Liver (tissue), 9 donors: Measurements from ENCODE around the gene FBXO33. TPM values are rescaled to one million over a fixed set of nuclear protein-coding genes. Genes with fewer than 3 reads are reported as not detected.

ENCODE experiments used
- DNase-seq: peaks from one replicate; pipeline ENCODE4 v3.0.0-alpha.2; 2017; ENCODE audit warnings: low spot score
- H3K27ac ChIP-seq, 2 donors: one replicate each; pipeline ENCODE4 v1.7.0; 2013; ENCODE audit warnings: inconsistent platforms in 2 of 2, low read length in 2 of 2, control low read depth in 1 of 2, low read depth in 1 of 2, mild to moderate bottlenecking in 1 of 2
- H3K27me3 ChIP-seq, 4 donors: one replicate each; pipeline versions ENCODE4 v1.6.1 to v1.7.0; 2013; ENCODE audit warnings: low read length in 3 of 4, inconsistent platforms in 1 of 4, mild to moderate bottlenecking in 1 of 4, moderate library complexity in 1 of 4; ENCODE audit not compliant: control insufficient read depth in 4 of 4, insufficient read depth in 4 of 4
- H3K36me3 ChIP-seq, 4 donors: one replicate each; pipeline versions ENCODE4 v1.6.1 to v1.7.0; 2013; ENCODE audit warnings: low read length in 3 of 4, mild to moderate bottlenecking in 3 of 4, low read depth in 1 of 4, moderate library complexity in 1 of 4; ENCODE audit not compliant: control insufficient read depth in 4 of 4, insufficient read depth in 3 of 4
- H3K4me1 ChIP-seq, 4 donors: one replicate each; pipeline versions ENCODE4 v1.6.1 to v1.7.0; 2013; ENCODE audit warnings: low read length in 3 of 4, mild to moderate bottlenecking in 3 of 4, moderate library complexity in 1 of 4; ENCODE audit not compliant: control insufficient read depth in 4 of 4, insufficient read depth in 4 of 4
- H3K4me3 ChIP-seq, 3 donors: one replicate each; pipeline versions ENCODE4 v1.6.1 to v1.7.0; 2013; ENCODE audit warnings: low read length in 3 of 3, control low read depth in 1 of 3, low read depth in 1 of 3, mild to moderate bottlenecking in 1 of 3
- H3K9ac ChIP-seq, 2 donors: one replicate each; pipeline ENCODE4 v1.7.0; 2013; ENCODE audit warnings: low read length in 2 of 2, mild to moderate bottlenecking in 2 of 2, moderate library complexity in 2 of 2, control low read depth in 1 of 2, low read depth in 1 of 2
- H3K9me3 ChIP-seq, 4 donors: one replicate each; pipeline versions ENCODE4 v1.6.1 to v1.7.0; 2013; ENCODE audit warnings: low read length in 3 of 4; ENCODE audit not compliant: control insufficient read depth in 4 of 4
- ATF3 ChIP-seq: IDR thresholded peaks from 2 replicates; pipeline ENCODE4 v1.6.1; 2016; ENCODE audit warnings: antibody characterized with exemption
- EGR1 ChIP-seq, 2 donors: IDR thresholded peaks; 2 replicates each; pipeline ENCODE4 v1.6.1; 2016 to 2018; ENCODE audit warnings: antibody characterized with exemption in 2 of 2, low read depth in 2 of 2
- FOXA1 ChIP-seq: IDR thresholded peaks from 2 replicates; pipeline ENCODE4 v1.6.1; 2016; ENCODE audit warnings: antibody characterized with exemption
- FOXA2 ChIP-seq: IDR thresholded peaks from 2 replicates; pipeline ENCODE4 v1.6.1; 2016; ENCODE audit warnings: antibody characterized with exemption
- GABPA ChIP-seq, 2 donors: IDR thresholded peaks in 1 of 2; conservative IDR thresholded peaks in 1 of 2; 2 replicates each; pipeline ENCODE4 v1.6.1; 2016; ENCODE audit warnings: antibody characterized with exemption in 2 of 2, mild to moderate bottlenecking in 1 of 2, moderate library complexity in 1 of 2
- HNF4A ChIP-seq, 2 donors: conservative IDR thresholded peaks; 2 replicates each; pipeline ENCODE4 v1.6.1; 2016; ENCODE audit warnings: antibody characterized with exemption in 2 of 2, mild to moderate bottlenecking in 2 of 2
- HNF4G ChIP-seq: IDR thresholded peaks from 2 replicates; pipeline ENCODE4 v1.6.1; 2016; ENCODE audit warnings: antibody characterized with exemption
- JUND ChIP-seq, 2 donors: IDR thresholded peaks; 2 replicates each; pipeline ENCODE4 v1.6.1; 2016; ENCODE audit warnings: antibody characterized with exemption in 2 of 2
- MAX ChIP-seq: IDR thresholded peaks from 2 replicates; pipeline ENCODE4 v1.6.1; 2016; ENCODE audit warnings: antibody characterized with exemption
- NR2F2 ChIP-seq: IDR thresholded peaks from 2 replicates; pipeline ENCODE4 v1.6.1; 2016; ENCODE audit warnings: antibody characterized with exemption
- RAD21 ChIP-seq, 2 donors: IDR thresholded peaks; 2 replicates each; pipeline ENCODE4 v1.6.1; 2016; ENCODE audit warnings: antibody characterized with exemption in 2 of 2, mild to moderate bottlenecking in 2 of 2
- RXRA ChIP-seq, 2 donors: IDR thresholded peaks; 2 replicates each; pipeline ENCODE4 v1.6.1; 2017 to 2018; ENCODE audit warnings: antibody characterized with exemption in 2 of 2, mild to moderate bottlenecking in 1 of 2
- SP1 ChIP-seq: IDR thresholded peaks from 2 replicates; pipeline ENCODE4 v1.6.1; 2018; ENCODE audit warnings: antibody characterized with exemption, mild to moderate bottlenecking
- TAF1 ChIP-seq: conservative IDR thresholded peaks from 2 replicates; pipeline ENCODE4 v1.6.1; 2016; ENCODE audit warnings: antibody characterized with exemption, mild to moderate bottlenecking
- YY1 ChIP-seq: IDR thresholded peaks from 2 replicates; pipeline ENCODE4 v1.6.1; 2016; ENCODE audit warnings: antibody characterized with exemption, mild to moderate bottlenecking
- WGBS: extraction: QIAGEN DNeasy Blood & Tissue Kit; methylation state at CpG from one replicate; pipeline ENCODE4 v1.1.7; 2013; 5-methylcytosine and 5-hydroxymethylcytosine counted together
- polyA plus RNA-seq, 2 donors: library from polyadenylated mRNA; stranded (reverse) in 1 of 2; unstranded in 1 of 2; fragments of 200-250 nt in 1 of 2; fragments of >200 nt in 1 of 2; fragmentation: Nextera tagmentation in 1 of 2; extraction: Ambion mirVana in 1 of 2; gene quantifications; one replicate each; pipeline versions ENCODE4 v1.2.1 to v1.2.3, GENCODE V29; 2013 to 2015
- total RNA-seq, 2 donors: library from RNA; depleted of rRNA; stranded (reverse); fragments of >200 nt; gene quantifications; one replicate each; pipeline ENCODE4 v1.2.3, GENCODE V29; 2014
- TF ChIP-seq, protein P1 (sequence below): IDR thresholded peaks from 2 replicates; pipeline ENCODE4 v1.6.1; 2016; ENCODE audit warnings: antibody characterized with exemption
- TF ChIP-seq, protein P2 (sequence below): fragments of 150-350 bp; IDR thresholded peaks from 2 replicates; pipeline ENCODE4 v1.5.1; 2017; ENCODE audit warnings: improper control_type of control experiment, low read depth, low read length; ENCODE audit not compliant: missing input control
- donor health status: healthy.
- donor health status: healthy.
- donor health status: healthy.
- donor health status: healthy.
- donor health status: healthy.

Gene FBXO33
- total and polyA plus RNA-seq, 4 donors = 3.3 to 11.4 (median 6.1) TPM

- no peak for TF ChIP-seq EGR1 (IDR thresholded peaks at IDR 0.05; ENCODE audit: low read depth in 2 of 2)
- no peak for TF ChIP-seq YY1
- no peak for TF ChIP-seq GABPA (IDR thresholded peaks at IDR 0.05 in 1 of 2, conservative IDR thresholded peaks at IDR 0.05 in 1 of 2)
- TF ChIP-seq ATF3 = no peak
- no peak for TF ChIP-seq MAX
Observed at GRCh38 chr14:39456702-39457250, 24.5 kb upstream of the FBXO33 start (continued).

- Histone ChIP-seq H3K9me3 (no peaks in the 10 kb centered on the region), H3K27ac (no peak overlapping the region), H3K4me1 (no peaks in the 10 kb centered on the region), H3K4me3 (no peak overlapping the region), H3K9ac (no peak overlapping the region), H3K27me3 (no peaks in the 10 kb centered on the region), H3K36me3 (no peaks in the 10 kb centered on the region)
- no peak for TF ChIP-seq FOXA1
- TF ChIP-seq HNF4G = no peak
- TF ChIP-seq ATF3 = no peak
- TF ChIP-seq, protein P1, sequence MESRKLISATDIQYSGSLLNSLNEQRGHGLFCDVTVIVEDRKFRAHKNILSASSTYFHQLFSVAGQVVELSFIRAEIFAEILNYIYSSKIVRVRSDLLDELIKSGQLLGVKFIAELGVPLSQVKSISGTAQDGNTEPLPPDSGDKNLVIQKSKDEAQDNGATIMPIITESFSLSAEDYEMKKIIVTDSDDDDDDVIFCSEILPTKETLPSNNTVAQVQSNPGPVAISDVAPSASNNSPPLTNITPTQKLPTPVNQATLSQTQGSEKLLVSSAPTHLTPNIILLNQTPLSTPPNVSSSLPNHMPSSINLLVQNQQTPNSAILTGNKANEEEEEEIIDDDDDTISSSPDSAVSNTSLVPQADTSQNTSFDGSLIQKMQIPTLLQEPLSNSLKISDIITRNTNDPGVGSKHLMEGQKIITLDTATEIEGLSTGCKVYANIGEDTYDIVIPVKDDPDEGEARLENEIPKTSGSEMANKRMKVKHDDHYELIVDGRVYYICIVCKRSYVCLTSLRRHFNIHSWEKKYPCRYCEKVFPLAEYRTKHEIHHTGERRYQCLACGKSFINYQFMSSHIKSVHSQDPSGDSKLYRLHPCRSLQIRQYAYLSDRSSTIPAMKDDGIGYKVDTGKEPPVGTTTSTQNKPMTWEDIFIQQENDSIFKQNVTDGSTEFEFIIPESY = no peak
- no peak for TF ChIP-seq RAD21 (IDR thresholded peaks at IDR 0.05)
- TF ChIP-seq HNF4A (conservative IDR thresholded peaks at IDR 0.05) = no peak
- TF ChIP-seq EGR1 (IDR thresholded peaks at IDR 0.05; ENCODE audit: low read depth in 2 of 2) = no peak
- TF ChIP-seq, protein P2, sequence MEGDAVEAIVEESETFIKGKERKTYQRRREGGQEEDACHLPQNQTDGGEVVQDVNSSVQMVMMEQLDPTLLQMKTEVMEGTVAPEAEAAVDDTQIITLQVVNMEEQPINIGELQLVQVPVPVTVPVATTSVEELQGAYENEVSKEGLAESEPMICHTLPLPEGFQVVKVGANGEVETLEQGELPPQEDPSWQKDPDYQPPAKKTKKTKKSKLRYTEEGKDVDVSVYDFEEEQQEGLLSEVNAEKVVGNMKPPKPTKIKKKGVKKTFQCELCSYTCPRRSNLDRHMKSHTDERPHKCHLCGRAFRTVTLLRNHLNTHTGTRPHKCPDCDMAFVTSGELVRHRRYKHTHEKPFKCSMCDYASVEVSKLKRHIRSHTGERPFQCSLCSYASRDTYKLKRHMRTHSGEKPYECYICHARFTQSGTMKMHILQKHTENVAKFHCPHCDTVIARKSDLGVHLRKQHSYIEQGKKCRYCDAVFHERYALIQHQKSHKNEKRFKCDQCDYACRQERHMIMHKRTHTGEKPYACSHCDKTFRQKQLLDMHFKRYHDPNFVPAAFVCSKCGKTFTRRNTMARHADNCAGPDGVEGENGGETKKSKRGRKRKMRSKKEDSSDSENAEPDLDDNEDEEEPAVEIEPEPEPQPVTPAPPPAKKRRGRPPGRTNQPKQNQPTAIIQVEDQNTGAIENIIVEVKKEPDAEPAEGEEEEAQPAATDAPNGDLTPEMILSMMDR = no peak
- no peak for TF ChIP-seq MAX
- TF ChIP-seq TAF1 = no peak
- WGBS = 57% methylated on average over 2 of the region's 2 CpGs
- no peak for DNase-seq
Observed at GRCh38 chr14:39454906-39455539, 22.8 kb upstream of the FBXO33 start.

DNA sequence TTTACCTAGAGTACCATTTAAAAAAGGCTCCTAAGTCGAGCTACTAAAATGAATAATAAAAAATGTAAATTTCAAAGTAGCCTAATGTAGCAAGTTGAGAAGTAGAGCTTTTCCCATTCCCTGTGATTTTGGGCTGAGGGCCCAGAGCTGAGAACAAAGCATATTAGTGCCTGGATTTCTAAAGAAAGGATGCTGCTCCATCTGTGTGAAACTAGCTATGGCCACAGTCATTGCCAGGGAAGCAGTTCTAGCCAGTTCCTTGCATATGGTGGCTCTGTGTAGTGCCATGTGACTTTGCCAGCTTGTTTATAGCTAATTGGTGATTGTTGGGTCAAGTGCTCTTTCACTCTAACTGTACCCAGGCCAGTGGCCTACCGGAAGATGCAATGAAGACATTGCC, 20.4 kb upstream of the FBXO33 start:
- no peak overlapping the region for H3K9ac ChIP-seq
- no peaks in the 10 kb centered on the region for H3K4me1 ChIP-seq
- H3K27ac ChIP-seq = no peak overlapping the region
- no peak overlapping the region for H3K4me3 ChIP-seq
- H3K36me3 ChIP-seq = no peaks in the 10 kb centered on the region
- H3K27me3 ChIP-seq = no peaks in the 10 kb centered on the region
- WGBS = 93% methylated on average over 2 of the region's 2 CpGs
- no peak for DNase-seq
- H3K9me3 ChIP-seq = no peaks in the 10 kb centered on the region
- no peak for TF ChIP-seq MAX
- TF ChIP-seq HNF4G = no peak
- no peak for TF ChIP-seq RAD21 (IDR thresholded peaks at IDR 0.05)
- TF ChIP-seq GABPA (IDR thresholded peaks at IDR 0.05 in 1 of 2, conservative IDR thresholded peaks at IDR 0.05 in 1 of 2) = no peak
- TF ChIP-seq FOXA2 = no peak
- no peak for TF ChIP-seq SP1
- no peak for TF ChIP-seq HNF4A (conservative IDR thresholded peaks at IDR 0.05)
- no peak for TF ChIP-seq JUND (IDR thresholded peaks at IDR 0.05)
- TF ChIP-seq EGR1 (IDR thresholded peaks at IDR 0.05; ENCODE audit: low read depth in 2 of 2) = no peak
- no peak for TF ChIP-seq NR2F2
- no peak for TF ChIP-seq TAF1
- TF ChIP-seq, protein P2 = no peak
- TF ChIP-seq ATF3 = no peak
- TF ChIP-seq RXRA (IDR thresholded peaks at IDR 0.05) = no peak
- TF ChIP-seq, protein P1 = no peak
- no peak for TF ChIP-seq FOXA1
